Dermis microvascular lymphatic vessel endothelial cell (primary cell): ENCODE measurements around the gene LZTS2. TPM values are rescaled to one million over a fixed set of nuclear protein-coding genes. Genes with fewer than 3 reads are reported as not detected.

Experiments
- DNase-seq, 2 donors: peaks; one replicate each; pipeline versions ENCODE4 v3.0.0 to v3.0.0-alpha.2; 2010; ENCODE audit warnings: low read depth in 2 of 2
- total RNA-seq: library from RNA; depleted of rRNA; stranded (reverse); fragments of >200 nt; gene quantifications from 2 replicates; pipeline ENCODE4 v1.2.1, GENCODE V29; 2014

Gene LZTS2
- total RNA-seq, 1 donor from 2014 or later = 33.9 TPM

DNA sequence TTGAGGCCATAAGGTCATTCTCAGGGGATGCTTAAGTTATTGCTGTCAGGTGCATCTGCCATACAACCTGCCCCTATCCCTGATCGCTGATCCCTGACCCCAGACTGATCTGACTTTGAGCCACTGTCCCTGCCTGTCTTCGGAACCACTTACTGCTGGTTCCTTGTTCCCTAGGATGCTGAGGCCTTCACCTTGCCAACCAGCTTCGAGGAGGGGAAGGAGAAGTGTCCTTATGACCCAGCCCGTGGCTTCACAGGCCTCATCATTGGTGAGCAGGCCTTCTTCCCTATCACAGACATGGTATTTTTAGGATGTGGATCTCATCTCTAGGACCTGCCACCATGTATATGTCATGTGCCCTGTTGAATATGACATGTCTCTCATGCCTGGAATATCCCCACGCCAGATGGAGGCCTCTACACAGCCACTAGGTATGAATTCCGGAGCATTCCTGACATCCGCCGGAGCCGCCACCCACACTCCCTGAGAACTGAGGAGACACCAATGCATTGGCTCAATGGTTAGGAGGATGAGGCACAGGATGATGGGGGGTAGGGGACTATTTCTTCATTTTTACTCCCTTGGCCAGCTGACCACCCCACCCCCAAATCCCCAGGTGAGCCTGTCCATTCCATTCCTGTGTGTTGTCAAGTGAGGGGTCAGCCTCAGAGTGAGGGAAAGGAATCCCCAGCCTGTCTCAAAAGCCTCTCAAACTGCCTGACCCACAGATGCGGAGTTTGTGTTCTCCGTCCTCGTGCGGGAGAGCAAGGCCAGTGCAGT, 21.3 kb upstream of the LZTS2 start:
- DNase-seq = no peak

DNA sequence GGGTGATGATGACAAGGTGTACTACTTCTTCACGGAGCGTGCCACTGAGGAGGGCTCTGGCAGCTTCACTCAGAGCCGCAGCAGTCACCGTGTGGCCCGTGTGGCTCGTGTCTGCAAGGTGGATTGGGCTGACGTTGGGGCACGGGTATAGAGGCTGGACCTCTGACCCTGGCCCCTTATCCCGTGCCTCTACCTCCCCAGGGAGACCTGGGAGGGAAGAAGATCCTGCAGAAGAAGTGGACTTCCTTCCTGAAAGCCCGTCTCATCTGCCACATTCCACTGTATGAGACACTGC, 20.8 kb upstream of the LZTS2 start:
- DNase-seq = no peak

DNA sequence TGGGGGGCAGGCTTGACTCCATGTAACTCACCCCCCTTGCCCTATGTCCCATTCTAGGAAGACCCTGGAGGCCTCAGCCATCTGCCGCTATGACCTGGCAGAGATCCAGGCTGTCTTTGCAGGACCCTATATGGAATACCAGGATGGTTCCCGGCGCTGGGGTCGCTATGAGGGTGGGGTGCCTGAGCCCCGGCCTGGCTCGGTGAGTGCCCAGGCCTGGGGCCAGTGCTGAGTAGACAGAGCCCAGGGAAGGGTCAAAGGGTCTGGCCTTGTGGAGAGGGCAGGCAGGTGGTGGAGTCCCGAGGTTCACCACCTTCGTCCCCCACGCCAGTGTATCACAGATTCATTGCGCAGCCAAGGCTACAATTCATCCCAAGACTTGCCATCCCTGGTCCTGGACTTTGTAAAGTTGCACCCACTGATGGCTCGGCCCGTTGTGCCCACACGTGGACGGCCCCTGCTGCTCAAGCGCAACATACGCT, 19.8 kb upstream of the LZTS2 start:
- DNase-seq = no peak

DNA sequence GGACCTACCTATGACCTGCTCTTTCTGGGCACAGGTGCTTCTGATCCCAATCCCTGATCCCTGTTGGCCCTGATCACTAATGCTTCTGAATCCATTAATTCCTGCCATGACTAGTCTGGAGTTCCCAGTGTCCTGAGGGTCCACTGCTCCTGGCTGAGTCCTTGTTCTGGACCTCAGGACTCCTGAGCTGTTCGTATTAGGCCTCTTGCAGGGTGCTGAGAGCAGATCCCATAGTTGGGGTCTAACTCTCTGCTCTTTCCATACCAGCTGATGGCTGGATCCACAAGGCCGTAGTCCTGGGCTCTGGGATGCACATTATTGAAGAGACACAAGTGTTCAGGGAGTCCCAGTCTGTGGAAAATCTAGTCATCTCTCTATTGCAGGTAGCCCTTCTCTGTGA, 19.3 kb upstream of the LZTS2 start:
- no peak for DNase-seq

DNA sequence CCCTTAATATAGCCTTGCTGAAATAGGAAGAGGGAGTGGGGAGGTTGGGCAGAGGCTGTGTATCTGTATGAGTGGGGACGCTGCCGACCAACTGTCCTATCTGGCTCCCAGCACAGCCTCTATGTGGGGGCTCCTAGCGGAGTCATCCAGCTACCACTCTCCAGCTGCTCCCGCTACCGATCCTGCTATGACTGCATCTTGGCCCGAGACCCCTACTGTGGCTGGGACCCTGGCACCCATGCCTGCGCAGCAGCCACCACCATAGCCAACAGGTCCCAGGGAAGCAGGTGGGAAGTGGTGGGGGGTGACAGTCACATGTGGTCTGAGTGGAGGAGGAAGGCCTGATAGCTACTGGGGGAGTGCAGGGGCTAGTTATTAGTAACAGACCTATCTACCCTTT, 18.9 kb upstream of the LZTS2 start:
- DNase-seq = no peak

DNA sequence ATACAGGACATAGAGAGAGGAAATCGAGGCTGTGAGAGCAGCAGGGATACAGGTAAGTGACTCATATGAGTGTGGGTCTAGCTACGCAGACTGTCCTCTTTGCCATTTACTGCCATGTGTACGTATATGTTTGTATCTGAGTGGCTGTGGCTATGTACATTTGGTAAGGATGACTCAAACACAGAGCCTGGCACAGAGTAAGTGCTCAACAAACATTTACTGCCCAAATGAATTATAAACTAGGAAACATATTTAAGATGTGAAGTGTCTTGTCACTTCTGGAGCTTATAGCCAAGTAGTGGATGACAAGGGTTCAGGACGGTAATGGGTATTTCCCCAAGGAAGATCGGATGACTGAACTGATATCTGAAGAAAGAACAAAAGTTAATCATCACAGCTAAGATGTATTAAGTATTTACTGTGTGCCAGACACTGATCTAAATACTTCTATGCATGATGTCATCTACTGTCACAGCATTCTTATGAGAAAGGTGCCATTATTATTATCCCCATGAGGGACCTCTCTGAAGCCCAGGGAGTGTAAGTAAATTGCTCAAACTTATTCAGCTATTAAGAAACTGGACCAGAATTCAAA, 18.3 kb upstream of the LZTS2 start:
- no peak for DNase-seq

DNA sequence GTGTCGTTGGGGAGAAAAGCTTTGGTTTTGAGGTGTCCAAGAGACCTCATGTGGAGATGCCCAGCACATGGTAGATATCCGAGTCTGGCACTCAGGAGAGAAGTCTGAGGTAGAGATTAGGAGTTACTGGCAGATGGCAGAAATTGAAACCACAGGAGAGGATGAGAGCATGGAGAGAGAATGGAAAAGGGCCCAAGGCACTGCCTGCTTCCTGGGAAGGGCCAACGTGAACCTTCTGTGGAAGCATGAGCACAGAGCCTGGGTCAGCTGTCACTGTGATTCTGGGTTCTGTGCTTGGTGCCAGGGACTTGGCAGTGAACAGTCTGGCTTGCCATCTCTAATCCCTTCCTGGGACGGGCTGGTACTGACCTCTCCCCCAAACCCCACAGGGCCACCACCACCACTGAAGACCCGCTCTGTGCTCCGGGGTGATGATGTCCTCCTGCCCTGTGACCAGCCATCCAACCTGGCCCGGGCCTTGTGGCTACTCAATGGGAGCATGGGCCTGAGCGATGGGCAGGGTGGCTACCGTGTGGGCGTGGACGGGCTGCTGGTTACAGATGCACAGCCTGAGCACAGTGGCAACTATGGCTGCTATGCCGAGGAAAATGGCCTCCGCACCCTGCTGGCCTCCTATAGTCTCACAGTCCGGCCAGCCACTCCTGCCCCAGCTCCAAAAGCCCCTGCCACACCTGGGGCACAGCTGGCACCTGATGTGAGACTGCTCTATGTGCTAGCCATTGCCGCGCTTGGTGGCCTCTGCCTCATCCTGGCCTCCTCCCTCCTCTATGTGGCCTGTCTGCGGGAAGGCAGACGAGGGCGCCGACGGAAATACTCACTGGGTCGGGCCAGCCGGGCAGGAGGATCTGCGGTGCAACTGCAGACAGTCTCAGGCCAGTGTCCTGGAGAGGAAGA, 16.4 kb upstream of the LZTS2 start:
- no peak for DNase-seq

DNA sequence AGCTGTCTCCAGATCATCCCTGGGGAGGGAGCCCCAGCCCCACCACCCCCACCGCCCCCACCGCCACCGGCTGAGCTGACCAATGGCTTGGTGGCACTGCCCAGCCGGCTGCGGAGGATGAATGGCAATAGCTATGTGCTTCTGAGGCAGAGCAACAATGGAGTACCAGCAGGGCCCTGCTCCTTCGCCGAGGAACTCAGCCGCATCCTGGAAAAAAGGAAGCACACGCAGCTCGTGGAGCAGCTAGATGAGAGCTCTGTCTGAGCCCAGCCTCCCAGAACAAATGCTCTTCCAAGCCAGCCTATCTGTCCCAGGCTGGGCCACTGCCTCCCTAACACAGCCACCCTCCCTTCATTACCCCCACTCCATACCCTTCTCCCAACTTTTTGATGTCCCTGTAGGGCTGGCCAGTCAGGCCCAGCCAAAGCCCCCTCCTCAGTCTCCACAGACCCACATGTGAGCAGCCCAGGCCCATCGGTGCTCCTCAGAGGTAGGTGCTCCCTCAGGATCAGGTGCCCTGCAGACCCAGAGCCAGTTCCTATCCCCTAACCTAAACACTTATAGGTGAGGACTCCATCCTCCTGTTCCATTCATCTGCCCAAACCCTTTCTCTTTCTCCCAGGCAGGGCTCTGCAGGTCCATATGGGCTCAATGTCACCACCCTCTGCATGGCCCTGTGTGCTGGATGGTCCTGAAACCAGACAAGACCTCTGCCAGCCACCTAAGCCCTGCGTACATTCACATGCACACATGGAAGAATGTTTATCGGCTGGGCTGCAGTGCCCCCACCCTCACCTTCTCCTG, 15.5 kb upstream of the LZTS2 start:
- DNase-seq = no peak

DNA sequence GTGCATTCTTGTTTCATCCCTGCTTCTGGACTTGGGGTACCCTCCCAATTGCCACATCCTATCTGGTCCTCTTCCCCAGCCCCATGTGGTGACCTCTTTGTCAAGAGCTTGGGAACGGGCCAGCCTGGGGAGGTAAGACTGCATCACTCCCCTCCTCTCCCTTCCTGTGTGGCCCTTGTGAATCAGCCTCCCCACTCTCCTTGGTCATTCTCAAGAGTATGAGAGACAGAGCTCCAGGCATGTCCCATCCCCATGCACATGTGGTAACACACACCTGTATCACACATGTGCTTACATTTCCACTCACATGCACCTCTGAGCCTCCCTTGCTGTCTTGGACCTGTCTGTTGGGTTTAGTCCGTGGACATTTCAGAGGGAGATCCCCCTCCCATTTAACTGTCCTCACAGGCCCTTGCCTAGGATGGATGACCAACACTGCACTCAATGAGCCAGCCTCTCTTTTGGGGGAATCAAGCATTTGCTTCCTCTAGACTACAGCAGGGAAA, 14.9 kb upstream of the LZTS2 start:
- no peak for DNase-seq

DNA sequence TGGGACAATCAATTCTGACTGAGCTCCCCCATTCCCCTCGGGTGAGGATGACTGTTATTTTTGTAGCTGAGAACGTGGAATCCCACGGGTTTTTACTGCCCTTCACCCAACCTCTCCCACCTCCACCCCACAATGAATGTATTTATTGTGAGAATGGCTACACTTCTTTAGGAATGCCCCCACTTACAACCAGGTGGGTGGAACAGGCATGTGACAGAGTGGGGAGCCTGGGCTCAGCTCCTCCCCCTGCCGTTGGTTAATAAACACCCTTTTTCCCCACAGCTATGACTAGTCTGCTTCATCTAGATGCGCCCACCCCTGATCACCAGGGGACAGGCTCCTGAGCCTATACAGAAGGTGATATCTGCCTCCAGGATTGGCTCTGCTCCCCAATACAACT, 14.3 kb upstream of the LZTS2 start:
- DNase-seq = no peak

DNA sequence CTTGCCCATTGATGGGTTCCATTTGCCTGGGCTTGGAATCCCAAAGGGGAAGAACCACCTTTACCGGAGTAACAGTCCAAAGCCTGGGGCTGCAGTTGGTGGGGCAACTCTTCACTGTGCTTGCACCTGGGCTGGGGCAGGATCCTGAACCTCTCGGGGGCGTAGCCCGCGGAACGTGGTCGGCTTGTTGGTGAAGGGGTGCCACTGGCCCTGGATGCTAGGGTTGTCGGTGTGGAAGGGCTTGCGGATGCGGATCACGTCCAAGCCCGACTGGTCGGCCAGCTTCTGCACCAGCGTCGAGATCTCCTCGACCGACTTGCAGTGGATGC, 13.0 kb upstream of the LZTS2 start:
- DNase-seq = no peak

DNA sequence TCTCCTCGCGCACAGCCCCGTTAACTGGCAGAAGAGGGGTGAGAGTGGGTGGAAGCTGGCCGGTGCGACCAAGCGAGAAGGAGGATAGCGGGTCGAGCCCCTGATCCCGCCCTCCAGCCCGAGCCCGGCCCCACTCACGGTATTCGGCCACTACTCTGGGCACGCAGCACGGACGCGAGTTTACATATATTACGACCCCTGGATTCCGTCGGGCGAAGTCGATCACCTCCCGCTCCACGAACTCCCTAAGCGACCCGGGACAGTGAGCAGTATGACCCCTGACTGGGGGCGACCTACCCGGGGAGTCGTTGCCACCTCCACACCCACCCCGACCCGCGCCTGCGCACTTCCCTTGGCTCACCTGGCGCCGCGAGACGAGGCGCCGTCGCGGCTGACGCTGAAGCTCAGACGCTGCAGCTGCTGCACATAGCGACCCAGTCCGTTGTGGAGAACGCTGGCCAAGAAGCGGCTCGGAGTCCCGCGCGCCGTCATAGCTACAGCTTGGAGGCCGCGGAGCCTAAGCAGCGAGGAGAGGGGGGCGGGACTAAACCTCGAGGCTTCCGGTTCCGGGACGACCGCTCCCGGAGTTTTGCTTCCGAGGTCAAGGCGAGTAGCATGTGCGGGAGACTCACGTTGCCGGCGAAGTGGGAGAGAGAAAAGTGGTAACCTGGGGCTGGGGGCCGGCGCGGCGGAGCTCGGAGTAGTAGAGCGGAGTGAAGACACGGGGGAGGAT, 12.5 kb upstream of the LZTS2 start, which contains the start of the genes MRPL43 and TWNK:
MRPL43 (minus strand) TSS at position 546 of the 733 bp plus-strand sequence; CDS start at position 492, 54 bp downstream.
TWNK (plus strand) TSS at position 592 of the 733 bp plus-strand sequence. CDS start 668 bp downstream, outside the sequence.
- DNase-seq = peak in 1 of 2 donors; percentile 80

DNA sequence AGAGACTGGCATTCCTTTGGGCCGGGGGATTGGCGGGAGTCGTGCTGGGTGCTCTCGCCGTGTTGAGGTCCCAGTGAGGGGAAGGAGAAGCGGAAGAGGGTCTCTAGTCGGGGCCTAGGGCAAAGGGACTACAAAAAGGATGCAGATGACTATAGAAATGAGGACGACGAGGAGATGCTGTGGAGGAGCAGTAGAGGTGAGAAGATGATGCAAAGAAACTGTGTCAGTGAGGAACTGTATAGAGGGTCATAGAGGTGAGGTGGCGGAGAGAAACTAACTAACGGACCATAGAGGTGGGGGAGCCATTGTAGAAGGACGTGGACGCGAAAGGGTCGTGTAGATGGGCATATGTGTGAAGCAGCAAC, 11.9 kb upstream of the LZTS2 start:
- no peak for DNase-seq

DNA sequence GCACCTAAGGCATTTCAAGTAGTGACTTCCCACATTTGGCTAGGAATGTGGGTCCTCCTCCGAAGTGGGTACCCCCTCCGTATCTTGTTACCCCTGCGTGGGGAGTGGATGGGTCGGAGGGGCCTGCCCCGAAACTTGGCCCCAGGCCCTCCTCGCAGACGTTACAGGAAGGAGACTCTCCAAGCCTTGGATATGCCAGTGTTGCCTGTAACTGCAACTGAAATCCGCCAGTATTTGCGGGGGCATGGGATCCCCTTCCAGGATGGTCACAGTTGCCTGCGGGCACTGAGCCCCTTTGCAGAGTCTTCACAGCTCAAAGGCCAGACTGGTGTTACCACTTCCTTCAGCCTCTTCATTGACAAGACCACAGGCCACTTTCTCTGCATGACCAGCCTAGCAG, 11.4 kb upstream of the LZTS2 start:
- DNase-seq = no peak

DNA sequence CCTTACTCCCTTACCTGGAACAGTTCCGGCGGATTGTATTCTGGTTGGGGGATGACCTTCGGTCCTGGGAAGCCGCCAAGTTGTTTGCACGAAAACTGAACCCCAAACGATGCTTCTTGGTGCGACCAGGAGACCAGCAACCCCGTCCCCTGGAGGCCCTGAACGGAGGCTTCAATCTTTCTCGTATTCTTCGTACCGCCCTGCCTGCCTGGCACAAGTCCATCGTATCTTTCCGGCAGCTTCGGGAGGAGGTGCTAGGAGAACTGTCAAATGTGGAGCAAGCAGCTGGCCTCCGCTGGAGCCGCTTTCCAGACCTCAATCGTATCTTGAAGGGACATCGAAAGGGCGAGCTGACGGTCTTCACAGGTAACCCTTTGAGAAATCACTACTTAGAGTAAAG, 10.5 kb upstream of the LZTS2 start:
- no peak for DNase-seq

DNA sequence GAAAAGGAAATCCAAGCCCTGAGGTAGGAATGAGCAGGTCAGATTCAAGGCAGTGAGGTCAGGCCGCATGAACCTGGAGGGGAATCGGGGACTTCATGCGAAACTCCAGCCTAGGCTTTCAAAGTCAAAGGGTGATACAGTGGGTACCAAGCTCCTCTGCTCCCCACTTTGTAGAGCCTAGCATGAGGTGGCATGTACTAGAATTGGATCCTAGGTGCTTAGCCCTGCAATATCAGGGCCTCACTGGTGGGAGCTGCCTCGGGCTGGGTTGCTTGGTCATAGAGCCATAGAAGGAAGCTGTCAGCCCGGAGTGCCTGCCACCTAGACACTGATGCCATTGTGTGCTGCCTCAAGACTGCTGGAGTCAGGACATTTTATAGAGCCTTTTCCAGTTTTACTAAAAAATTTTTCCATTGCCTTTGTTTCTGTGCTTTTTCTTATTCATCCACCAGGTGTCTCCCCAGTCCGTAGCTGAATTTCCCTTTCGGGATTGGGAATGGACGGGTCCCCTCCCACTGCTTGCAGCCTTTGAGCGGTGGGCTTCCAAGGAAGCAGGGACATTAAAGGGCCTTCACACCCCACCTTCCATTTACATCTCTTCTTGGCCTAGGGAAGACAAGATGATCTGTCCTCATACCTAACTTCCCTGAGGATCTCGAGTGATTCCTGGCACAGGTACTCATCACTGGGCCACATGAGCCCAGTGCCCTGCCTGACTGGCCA, 5.5 kb upstream of the LZTS2 start:
- peak in 1 of 2 donors; percentile 56 for DNase-seq

DNA sequence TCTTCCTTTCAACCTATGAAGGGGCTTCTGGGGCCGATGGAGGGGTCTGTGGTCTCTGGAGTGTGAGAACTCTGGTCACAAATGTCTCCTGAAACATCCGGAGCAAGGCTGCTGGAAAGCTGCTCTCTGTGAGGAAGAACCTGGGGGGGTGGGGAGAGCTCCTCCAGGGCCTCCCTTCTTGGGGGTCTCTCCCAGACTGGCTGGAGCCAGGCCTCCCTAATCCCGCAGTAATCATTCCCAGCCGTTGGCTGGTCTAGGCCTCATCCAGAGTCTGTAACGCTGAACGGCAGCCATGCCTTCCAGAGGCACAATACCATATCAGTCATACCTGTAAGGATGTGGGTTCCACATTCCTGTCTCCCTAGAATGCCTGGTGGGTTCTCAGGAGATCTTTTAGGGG, 4.4 kb upstream of the LZTS2 start:
- DNase-seq = no peak

DNA sequence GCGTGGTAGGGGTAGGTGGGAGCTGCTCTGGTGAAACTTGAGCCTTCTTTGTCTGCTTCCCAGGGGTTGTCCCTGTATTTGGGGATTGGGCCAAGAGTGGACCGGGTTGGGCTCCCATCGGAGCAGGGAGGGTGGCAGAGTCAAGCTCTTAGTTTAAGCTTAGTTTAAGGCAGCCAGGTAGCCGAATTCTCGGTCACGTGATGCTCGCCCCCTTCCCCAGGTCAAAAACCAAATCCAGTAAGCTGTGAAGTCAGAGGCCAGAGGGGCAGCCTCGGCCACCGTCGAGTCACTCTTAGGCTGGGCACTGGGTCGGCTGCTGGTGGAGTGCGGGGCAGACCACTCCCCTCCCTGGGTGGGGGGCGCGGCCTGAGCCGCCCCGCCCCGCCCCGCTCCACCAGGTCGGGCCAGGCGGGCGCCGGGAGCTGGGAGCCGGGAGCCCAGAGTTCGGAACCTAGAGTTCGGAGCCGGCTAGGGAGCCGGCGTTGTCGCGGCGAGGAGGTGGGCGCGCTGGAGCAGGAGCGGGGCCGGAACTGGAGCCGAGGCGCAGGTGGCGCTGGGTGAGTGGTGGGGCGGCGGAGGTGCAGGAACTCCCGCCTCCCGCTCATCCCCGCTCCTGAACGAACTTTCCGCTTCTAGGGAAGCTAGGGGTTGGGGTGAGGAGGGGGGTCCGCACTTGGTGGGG, 2.8 kb upstream of the LZTS2 start:
- peak in 1 of 2 donors; percentile 48 for DNase-seq
